Esophagus (tissue), 2 donors: ENCODE data around the gene VPS35L. TPM values are rescaled to one million over a fixed set of nuclear protein-coding genes. Genes with fewer than 3 reads are reported as not detected.

ENCODE experiments used
- H3K27ac ChIP-seq, 2 donors: one replicate each; pipeline ENCODE4 v1.5.1; 2013; ENCODE audit warnings: low read depth in 2 of 2, mild to moderate bottlenecking in 2 of 2, inconsistent platforms in 1 of 2, low read length in 1 of 2, moderate library complexity in 1 of 2
- H3K27me3 ChIP-seq, 2 donors: one replicate each; pipeline ENCODE4 v1.6.1; 2013; ENCODE audit warnings: low read length in 2 of 2, control low read depth in 1 of 2, mild to moderate bottlenecking in 1 of 2; ENCODE audit not compliant: insufficient read depth in 2 of 2, control insufficient read depth in 1 of 2
- H3K36me3 ChIP-seq, 2 donors: one replicate each; pipeline ENCODE4 v1.6.1; 2013; ENCODE audit warnings: low read length in 1 of 2; ENCODE audit not compliant: control insufficient read depth in 2 of 2, insufficient read depth in 2 of 2
- H3K4me1 ChIP-seq, 2 donors: one replicate each; pipeline ENCODE4 v1.6.1; 2013; ENCODE audit warnings: low read length in 1 of 2; ENCODE audit not compliant: control insufficient read depth in 2 of 2, insufficient read depth in 2 of 2
- H3K4me3 ChIP-seq, 2 donors: one replicate each; pipeline ENCODE4 v1.5.1; 2013; ENCODE audit warnings: low read length in 2 of 2, mild to moderate bottlenecking in 2 of 2, low read depth in 1 of 2, moderate library complexity in 1 of 2
- H3K9me3 ChIP-seq, 2 donors: one replicate each; pipeline ENCODE4 v1.6.1; 2013; ENCODE audit warnings: mild to moderate bottlenecking in 2 of 2, low read depth in 1 of 2, low read length in 1 of 2, moderate library complexity in 1 of 2; ENCODE audit not compliant: control insufficient read depth in 2 of 2, insufficient read depth in 1 of 2
- WGBS, 2 donors: extraction: QIAGEN DNeasy Blood & Tissue Kit; methylation state at CpG; one replicate each; pipeline ENCODE4 v1.1.7; 2013; 5-methylcytosine and 5-hydroxymethylcytosine counted together
- polyA plus RNA-seq, 2 donors: library from polyadenylated mRNA; stranded (reverse); fragments of 200-250 nt; gene quantifications; one replicate each; pipeline ENCODE4 v1.2.3, GENCODE V29; 2013
- donor health status: healthy with polysubstance abuse.
- donor health status: Bipolar disorder and iron deficiency.

The VPS35L gene
- polyA plus RNA-seq, 2 donors = 21.3 to 25.3 TPM

- Histone ChIP-seq H3K36me3 (no peaks in the 10 kb centered on the region), H3K4me1 (no peaks in the 10 kb centered on the region), H3K27me3 (no peaks in the 10 kb centered on the region), H3K27ac (no peak overlapping the region), H3K9me3 (no peaks in the 10 kb centered on the region), H3K4me3 (no peak overlapping the region)
Measured at GRCh38 chr16:19743816-19744159, 188.3 kb downstream of the VPS35L start.

DNA sequence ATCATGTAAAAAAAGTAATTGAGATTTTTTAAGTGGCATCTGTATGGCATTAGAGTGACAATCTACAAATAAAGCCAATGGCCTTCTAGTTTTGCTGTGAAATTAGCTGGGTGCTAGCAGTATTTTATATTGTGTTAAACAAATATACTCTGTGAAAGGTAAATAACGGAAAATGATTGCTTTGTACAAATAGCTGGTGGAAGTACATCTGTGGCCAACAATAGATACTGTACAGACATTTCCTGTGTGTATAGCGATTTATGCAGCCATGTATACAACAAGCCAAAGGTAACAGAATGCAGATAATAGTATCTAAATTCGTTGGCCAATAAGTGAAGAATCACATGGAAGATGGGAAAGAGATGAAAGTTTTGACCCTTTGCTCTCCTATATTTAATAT is 189.2 kb downstream of the VPS35L start:
- H3K27ac ChIP-seq = no peak overlapping the region
- 69 to 80% methylated on average over 3 of the region's 3 CpGs for WGBS, 2 donors

DNA sequence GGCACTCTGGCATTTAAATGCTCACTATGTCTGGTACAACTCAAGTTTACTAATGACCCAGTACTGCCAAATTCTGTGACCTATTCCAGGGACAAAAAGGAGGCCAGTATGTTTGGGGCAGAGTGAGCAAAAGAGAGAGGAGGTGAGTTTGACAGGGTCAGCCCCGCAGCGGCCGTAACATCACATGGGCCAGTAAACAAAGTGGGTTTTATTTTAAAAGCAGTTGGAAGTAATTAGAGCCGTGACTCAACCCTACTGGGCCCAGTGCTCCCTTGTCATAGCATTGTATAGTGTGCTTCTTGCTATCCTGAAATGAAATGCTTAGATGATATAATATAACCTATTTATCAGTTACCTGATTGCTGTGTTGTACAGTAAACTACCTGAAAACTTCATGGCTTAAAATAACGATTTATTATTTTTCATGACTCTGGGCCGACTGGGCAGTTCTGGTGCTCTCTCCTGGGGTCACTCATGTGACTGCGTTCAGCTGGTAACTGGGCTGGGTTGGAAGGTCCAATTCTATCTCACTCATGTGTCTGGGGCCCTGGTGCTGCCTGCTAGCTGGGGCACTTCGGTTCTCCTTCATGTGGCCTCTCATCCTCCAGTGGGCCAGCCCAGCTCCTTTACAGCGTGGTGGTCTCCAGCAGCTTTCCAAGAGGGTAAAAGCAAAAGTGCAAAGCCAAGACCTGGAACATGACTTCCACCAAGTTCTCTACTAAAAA is 189.9 kb downstream of the VPS35L start:
- WGBS, 2 donors = 84 to 88% methylated on average over 9 of the region's 9 CpGs
- Histone ChIP-seq H3K36me3 (no peaks in the 10 kb centered on the region), H3K27ac (no peak overlapping the region), H3K4me3 (no peak overlapping the region), H3K27me3 (no peaks in the 10 kb centered on the region), H3K4me1 (no peaks in the 10 kb centered on the region), H3K9me3 (no peaks in the 10 kb centered on the region)

More for the DNA sequence above, 189.2 kb downstream of the VPS35L start:
- H3K4me3 ChIP-seq = no peak overlapping the region
- H3K36me3 ChIP-seq = no peaks in the 10 kb centered on the region
- H3K9me3 ChIP-seq = no peaks in the 10 kb centered on the region
- no peaks in the 10 kb centered on the region for H3K27me3 ChIP-seq
- no peaks in the 10 kb centered on the region for H3K4me1 ChIP-seq

- H3K27ac ChIP-seq = no peak overlapping the region
- H3K9me3 ChIP-seq = no peaks in the 10 kb centered on the region
- H3K4me3 ChIP-seq = no peak overlapping the region
- H3K36me3 ChIP-seq = no peaks in the 10 kb centered on the region
- WGBS, 2 donors = 42 to 61% methylated on average over 4 of the region's 4 CpGs
- no peaks in the 10 kb centered on the region for H3K27me3 ChIP-seq
- H3K4me1 ChIP-seq = no peaks in the 10 kb centered on the region
Measured at GRCh38 chr16:19746561-19746960, 191.1 kb downstream of the VPS35L start.

DNA sequence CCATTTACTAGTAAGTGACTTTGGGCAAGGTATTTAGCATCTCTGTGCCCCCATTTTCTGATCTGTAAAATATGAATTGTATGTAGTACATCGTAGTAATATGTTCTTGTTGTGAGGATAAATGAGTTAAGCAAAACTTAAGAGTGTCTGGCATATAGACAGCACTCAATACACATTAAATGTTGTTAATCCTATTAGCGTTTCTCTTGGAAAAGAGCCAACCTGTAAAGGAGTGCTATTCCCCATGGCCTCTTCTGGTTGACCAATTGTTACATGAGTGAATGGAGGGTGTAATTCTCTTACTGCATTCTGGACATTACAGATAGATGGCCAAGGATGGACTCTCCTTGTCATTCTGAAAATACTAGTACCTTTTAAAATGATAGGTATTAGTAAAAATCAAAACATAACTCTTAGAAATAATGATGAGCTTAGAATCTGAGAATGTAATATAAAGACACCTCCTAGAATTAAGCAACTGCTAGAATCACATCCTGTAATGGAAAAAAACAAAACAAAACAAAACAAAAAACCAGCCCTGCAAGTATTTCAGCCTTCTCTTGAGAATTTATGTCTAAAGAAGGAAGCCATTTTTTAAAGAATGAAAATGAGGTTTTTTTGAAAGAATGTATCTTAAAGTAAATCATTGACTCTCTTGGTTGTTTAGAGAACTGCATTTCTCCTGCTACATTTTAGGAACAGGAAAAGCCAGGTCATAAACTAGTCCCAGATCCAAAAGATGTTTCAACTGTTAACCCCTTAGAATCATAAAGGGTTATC is 193.1 kb downstream of the VPS35L start:
- Histone ChIP-seq H3K9me3 (no peaks in the 10 kb centered on the region), H3K36me3 (no peaks in the 10 kb centered on the region), H3K4me3 (no peak overlapping the region), H3K4me1 (no peaks in the 10 kb centered on the region), H3K27ac (no peak overlapping the region), H3K27me3 (no peaks in the 10 kb centered on the region)
- 46 to 49% methylated on average over 2 of the region's 2 CpGs for WGBS, 2 donors

DNA sequence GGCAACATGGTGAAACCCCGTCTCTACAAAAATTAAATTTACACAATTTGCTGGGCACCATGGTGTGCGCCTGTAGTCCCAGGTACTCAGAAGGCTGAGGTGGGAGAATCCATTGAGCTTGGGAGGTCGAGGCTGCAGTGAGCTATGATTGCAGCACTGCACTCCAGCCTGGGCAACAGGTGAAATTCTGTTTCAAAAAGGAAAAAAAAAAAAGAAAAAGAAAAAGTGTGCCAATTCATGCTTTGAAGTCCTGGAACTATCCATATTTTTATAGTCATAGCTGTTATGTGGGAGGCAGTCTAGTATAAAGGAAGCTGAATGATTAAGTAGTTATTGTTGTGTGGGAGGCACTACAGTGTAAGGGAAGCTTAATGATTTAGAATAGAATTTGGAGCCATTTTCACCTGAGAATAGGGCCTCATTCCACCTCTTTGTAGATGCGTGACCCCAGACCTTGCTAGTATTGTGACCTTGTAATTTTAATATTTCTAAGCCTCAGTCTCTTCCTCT is 194.1 kb downstream of the VPS35L start:
- Histone ChIP-seq H3K9me3 (no peaks in the 10 kb centered on the region), H3K4me1 (no peaks in the 10 kb centered on the region), H3K36me3 (no peaks in the 10 kb centered on the region), H3K27ac (no peak overlapping the region), H3K27me3 (no peaks in the 10 kb centered on the region), H3K4me3 (no peak overlapping the region)
- WGBS, 2 donors = 82 to 83% methylated on average over 4 of the region's 4 CpGs

Other genes with a start within 250 kb of the VPS35L start
- gene TMC5, start 137.8 kb upstream of the VPS35L start, polyA plus RNA-seq = under 1 TPM; 0.18 to 0.42 TPM
- gene GDE1, start 33.6 kb upstream of the VPS35L start, polyA plus RNA-seq = 10 to 100 TPM; 21.4 to 28.9 TPM
- 1 to 10 TPM; 3.3 to 3.4 TPM for gene CCP110, start 31.8 kb upstream of the VPS35L start, polyA plus RNA-seq
- gene KNOP1, start 162.5 kb downstream of the VPS35L start, polyA plus RNA-seq = 10 to 100 TPM; 12.8 to 14.3 TPM
- gene IQCK, start 162.6 kb downstream of the VPS35L start, polyA plus RNA-seq = 1 to 10 TPM; 4.5 to 5.3 TPM